ENCODE results near the gene ZCCHC7. TPM values are rescaled to one million over a fixed set of nuclear protein-coding genes. Genes with fewer than 3 reads are reported as not detected.
"Not testable (repeated sequence)": the region's sequence is repeated elsewhere in the genome, so short reads cannot be mapped to it uniquely, and the experiment has no call there.

Gene ZCCHC7
- polyA plus RNA-seq, 3 donors = 8.7 to 12.9 (median 12.5) TPM

DNA sequence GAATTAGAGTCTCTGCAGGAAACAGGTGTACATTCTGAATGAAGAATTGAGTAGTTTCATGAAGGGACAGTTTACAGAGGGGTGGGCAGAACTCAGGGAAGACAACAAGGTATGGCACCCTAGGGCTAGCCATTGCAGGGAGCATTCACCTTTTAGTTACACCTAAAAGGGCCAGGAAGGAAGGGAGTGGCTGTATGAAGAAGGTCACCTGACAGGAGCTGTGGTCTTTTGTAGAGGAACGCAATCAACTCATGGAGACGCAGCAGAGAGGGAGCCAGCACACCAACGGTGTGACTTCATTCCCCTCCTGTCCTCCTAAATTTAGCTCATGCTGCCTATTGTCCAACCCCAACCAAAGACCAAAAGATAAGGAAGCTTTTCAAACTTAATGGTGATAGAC lies 12.7 kb upstream of the ZCCHC7 start:
- Histone ChIP-seq H3K4me3 (replicated peaks in 1 of 3; ENCODE audit: low read depth in 2 of 3, low read length in 3 of 3) (no peak overlapping the region), H3K27ac (ENCODE audit: low read depth in 1 of 2, low read length in 2 of 2) (no peak overlapping the region), H3K36me3 (replicated peaks in 1 of 2; ENCODE audit: control insufficient read depth in 1 of 2, insufficient read depth in 2 of 2, low read length in 2 of 2) (no peaks in the 10 kb centered on the region), H3K4me1 (ENCODE audit: control insufficient read depth in 1 of 2, insufficient read depth in 2 of 2, low read length in 2 of 2) (no peaks in the 10 kb centered on the region), H4K20me1 (ENCODE audit: insufficient read depth, low read length) (no peaks in the 10 kb centered on the region), H3K27me3 (ENCODE audit: control insufficient read depth in 2 of 2, insufficient read depth in 2 of 2, low read length in 2 of 2) (no peaks in the 10 kb centered on the region), H3K9me3 (replicated peaks in 1 of 2; ENCODE audit: control insufficient read depth in 1 of 2, insufficient read depth in 1 of 2, low read length in 2 of 2) (no peaks in the 10 kb centered on the region), H3K9ac (ENCODE audit: insufficient read depth, low read length, poor library complexity, severe bottlenecking) (no peak overlapping the region), H3K4me2 (replicated peaks; ENCODE audit: extremely low read depth, low read length, poor library complexity, severe bottlenecking) (no peak overlapping the region), H2AFZ (ENCODE audit: insufficient read depth, low read depth, low read length, poor library complexity, severe bottlenecking) (no peak overlapping the region), H3K79me2 (ENCODE audit: insufficient read depth, low read length) (no peaks in the 10 kb centered on the region)
- intact Hi-C loops (cut with micrococcal nuclease) = no loop called here
- no peak overlapping the region for H3K4me3 Mint-ChIP-seq
- peaks cover 3 to 5% (median 3%) of the 10 kb centered on the region in 3 donors for H3K27me3 Mint-ChIP-seq (ENCODE audit: low read depth in 3 of 3)
- H3K27ac Mint-ChIP-seq = peak overlapping the region in 1 of 7 donors; percentile 32
- peaks cover 0 to 11% (median 4%) of the 10 kb centered on the region in 7 donors for H3K9me3 Mint-ChIP-seq
- peaks cover 1% of the 10 kb centered on the region for H3K4me1 Mint-ChIP-seq
- TF ChIP-seq, protein P1, sequence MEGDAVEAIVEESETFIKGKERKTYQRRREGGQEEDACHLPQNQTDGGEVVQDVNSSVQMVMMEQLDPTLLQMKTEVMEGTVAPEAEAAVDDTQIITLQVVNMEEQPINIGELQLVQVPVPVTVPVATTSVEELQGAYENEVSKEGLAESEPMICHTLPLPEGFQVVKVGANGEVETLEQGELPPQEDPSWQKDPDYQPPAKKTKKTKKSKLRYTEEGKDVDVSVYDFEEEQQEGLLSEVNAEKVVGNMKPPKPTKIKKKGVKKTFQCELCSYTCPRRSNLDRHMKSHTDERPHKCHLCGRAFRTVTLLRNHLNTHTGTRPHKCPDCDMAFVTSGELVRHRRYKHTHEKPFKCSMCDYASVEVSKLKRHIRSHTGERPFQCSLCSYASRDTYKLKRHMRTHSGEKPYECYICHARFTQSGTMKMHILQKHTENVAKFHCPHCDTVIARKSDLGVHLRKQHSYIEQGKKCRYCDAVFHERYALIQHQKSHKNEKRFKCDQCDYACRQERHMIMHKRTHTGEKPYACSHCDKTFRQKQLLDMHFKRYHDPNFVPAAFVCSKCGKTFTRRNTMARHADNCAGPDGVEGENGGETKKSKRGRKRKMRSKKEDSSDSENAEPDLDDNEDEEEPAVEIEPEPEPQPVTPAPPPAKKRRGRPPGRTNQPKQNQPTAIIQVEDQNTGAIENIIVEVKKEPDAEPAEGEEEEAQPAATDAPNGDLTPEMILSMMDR (IDR thresholded peaks at IDR 0.05) = no peak
- no peaks in the 10 kb centered on the region for H3K36me3 Mint-ChIP-seq
- no CpG with 5 or more reads among the region's 3 CpGs for WGBS (ENCODE audit: insufficient coverage)
- DNase-seq = no peak

DNA sequence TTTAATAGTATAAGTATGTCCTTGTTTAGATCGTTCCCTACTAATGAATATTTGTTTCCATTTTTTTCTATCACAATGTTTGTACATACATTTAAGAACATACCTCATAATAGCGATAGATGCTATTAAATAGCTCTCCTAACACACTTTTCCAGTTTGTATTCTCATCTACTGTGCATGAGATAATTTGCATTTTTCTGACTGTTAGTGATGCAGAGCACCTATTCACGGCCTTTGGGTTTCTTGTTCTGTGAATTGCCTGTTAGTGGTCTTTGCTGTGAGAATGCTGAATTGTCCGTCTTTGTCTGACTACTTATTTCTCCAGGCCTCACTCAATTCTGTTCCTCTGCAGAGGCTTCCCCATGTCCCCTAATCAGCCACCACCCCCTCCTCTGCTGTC lies 5.9 kb upstream of the ZCCHC7 start:
- not testable (repeated sequence) for H3K27ac Mint-ChIP-seq; H3K79me2 ChIP-seq (ENCODE audit: insufficient read depth, low read length); H3K36me3 Mint-ChIP-seq

More for the DNA sequence above, 5.9 kb upstream of the ZCCHC7 start:
- H3K9me3 Mint-ChIP-seq; H3K27ac ChIP-seq (ENCODE audit: low read depth in 1 of 2, low read length in 2 of 2); H3K4me1 ChIP-seq (ENCODE audit: control insufficient read depth in 1 of 2, insufficient read depth in 2 of 2, low read length in 2 of 2); H3K9ac ChIP-seq (ENCODE audit: insufficient read depth, low read length, poor library complexity, severe bottlenecking); H2AFZ ChIP-seq (ENCODE audit: insufficient read depth, low read depth, low read length, poor library complexity, severe bottlenecking); H3K4me1 Mint-ChIP-seq; H3K9me3 ChIP-seq (replicated peaks in 1 of 2; ENCODE audit: control insufficient read depth in 1 of 2, insufficient read depth in 1 of 2, low read length in 2 of 2); H3K4me3 ChIP-seq (replicated peaks in 1 of 3; ENCODE audit: low read depth in 2 of 3, low read length in 3 of 3); H4K20me1 ChIP-seq (ENCODE audit: insufficient read depth, low read length); H3K27me3 ChIP-seq (ENCODE audit: control insufficient read depth in 2 of 2, insufficient read depth in 2 of 2, low read length in 2 of 2); intact Hi-C loops (cut with micrococcal nuclease); DNase-seq; H3K27me3 Mint-ChIP-seq (ENCODE audit: low read depth in 3 of 3); H3K4me2 ChIP-seq (replicated peaks; ENCODE audit: extremely low read depth, low read length, poor library complexity, severe bottlenecking); H3K4me3 Mint-ChIP-seq; H3K36me3 ChIP-seq (replicated peaks in 1 of 2; ENCODE audit: control insufficient read depth in 1 of 2, insufficient read depth in 2 of 2, low read length in 2 of 2): not testable (repeated sequence)
- no CpG with 5 or more reads among the region's 4 CpGs for WGBS (ENCODE audit: insufficient coverage)
